GM12891 (cell line): ENCODE results near the gene ARHGEF25.

Experiments
- POLR2A ChIP-seq: IDR thresholded peaks from 2 replicates; pipeline ENCODE4 v1.6.1; 2011; ENCODE audit warnings: low read depth, low read length, control low read depth
- POLR2AphosphoS5 ChIP-seq: IDR thresholded peaks from 2 replicates; pipeline ENCODE4 v1.6.1; 2011; ENCODE audit warnings: low read depth, low read length, control low read depth
- POU2F2 ChIP-seq: IDR thresholded peaks from 2 replicates; pipeline ENCODE4 v1.6.1; 2011; ENCODE audit warnings: low read depth, mild to moderate bottlenecking, control low read depth, low read length, moderate library complexity
- TAF1 ChIP-seq: IDR thresholded peaks from 2 replicates; pipeline ENCODE4 v1.6.1; 2011; ENCODE audit warnings: low read depth, low read length, control low read depth

GRCh38 chr12:57632958-57633840, 22.0 kb downstream of the ARHGEF25 start, which contains the start of gene B4GALNT1:
- TF ChIP-seq POLR2A (no peak), POLR2AphosphoS5 (no peak), TAF1 (no peak), POU2F2 (no peak)
